Colonic mucosa (tissue), 4 donors: ENCODE measurements around the gene ANKFY1. TPM values are rescaled to one million over a fixed set of nuclear protein-coding genes. Genes with fewer than 3 reads are reported as not detected.
A peak's percentile ranks its signal among the peaks of the same experiment; 100 is the strongest.
"Not testable (repeated sequence)": the region's sequence is repeated elsewhere in the genome, so short reads cannot be mapped to it uniquely, and the experiment has no call there.

ENCODE experiments used
- DNase-seq: peaks from one replicate; pipeline ENCODE4 v3.0.0-alpha.2; 2020
- H3K27ac ChIP-seq: fragments of 200-600 bp; one replicate; pipeline ENCODE4 v1.8.0; 2021
- H3K27me3 ChIP-seq: fragments of 200-600 bp; one replicate; pipeline ENCODE4 v1.8.0; 2021
- H3K36me3 ChIP-seq: fragments of 200-600 bp; one replicate; pipeline ENCODE4 v1.8.0; 2021
- H3K4me1 ChIP-seq: fragments of 200-600 bp; one replicate; pipeline ENCODE4 v1.8.0; 2021; ENCODE audit warnings: mild to moderate bottlenecking
- H3K4me3 ChIP-seq: fragments of 200-600 bp; one replicate; pipeline ENCODE4 v1.8.0; 2021
- H3K9ac ChIP-seq, 2 donors: one replicate each; pipeline ENCODE4 v1.7.0; 2013; ENCODE audit warnings: control low read depth in 2 of 2, low read depth in 2 of 2, low read length in 2 of 2
- H3K9me3 ChIP-seq: fragments of 200-600 bp; one replicate; pipeline ENCODE4 v1.8.0; 2021
- intact Hi-C: fragments of 100-400 bp; cut with DNase I; formaldehyde crosslinking; loops from one replicate; pipeline ENCODE4 v1.14.1; 2022
- total RNA-seq, 2 donors: library from RNA; stranded (reverse); fragmentation: NEBNext Ultra II Directional in 1 of 2; extraction: Animal tissue kit (Norgen Biotek cat#: 25700) in 1 of 2; gene quantifications; one replicate each; pipeline ENCODE4 v1.2.1, GENCODE V29; 2021
- TF ChIP-seq, protein P1 (sequence below): fragments of 200-600 bp; IDR thresholded peaks from one replicate; pipeline ENCODE4 v1.8.0; 2022; ENCODE audit warnings: antibody characterized with exemption, mild to moderate bottlenecking
- donor health status: healthy.
- donor health status: DM: no; HTN: no; CAD: no.
- donor health status: DM: no; HTN: no; CAD: no.

Gene ANKFY1
- total RNA-seq, 2 donors from 2014 or later = 43.8 to 51.8 TPM

GRCh38 chr17:4146641-4147040 is 117.1 kb downstream of the ANKFY1 start:
- Histone ChIP-seq H3K9ac (no peak overlapping the region), H3K36me3 (no peaks in the 10 kb centered on the region), H3K4me1 (peaks cover 11% of the 10 kb centered on the region), H3K4me3 (no peak overlapping the region), H3K9me3 (no peaks in the 10 kb centered on the region), H3K27ac (no peak overlapping the region), H3K27me3 (no peaks in the 10 kb centered on the region)
- TF ChIP-seq, protein P1, sequence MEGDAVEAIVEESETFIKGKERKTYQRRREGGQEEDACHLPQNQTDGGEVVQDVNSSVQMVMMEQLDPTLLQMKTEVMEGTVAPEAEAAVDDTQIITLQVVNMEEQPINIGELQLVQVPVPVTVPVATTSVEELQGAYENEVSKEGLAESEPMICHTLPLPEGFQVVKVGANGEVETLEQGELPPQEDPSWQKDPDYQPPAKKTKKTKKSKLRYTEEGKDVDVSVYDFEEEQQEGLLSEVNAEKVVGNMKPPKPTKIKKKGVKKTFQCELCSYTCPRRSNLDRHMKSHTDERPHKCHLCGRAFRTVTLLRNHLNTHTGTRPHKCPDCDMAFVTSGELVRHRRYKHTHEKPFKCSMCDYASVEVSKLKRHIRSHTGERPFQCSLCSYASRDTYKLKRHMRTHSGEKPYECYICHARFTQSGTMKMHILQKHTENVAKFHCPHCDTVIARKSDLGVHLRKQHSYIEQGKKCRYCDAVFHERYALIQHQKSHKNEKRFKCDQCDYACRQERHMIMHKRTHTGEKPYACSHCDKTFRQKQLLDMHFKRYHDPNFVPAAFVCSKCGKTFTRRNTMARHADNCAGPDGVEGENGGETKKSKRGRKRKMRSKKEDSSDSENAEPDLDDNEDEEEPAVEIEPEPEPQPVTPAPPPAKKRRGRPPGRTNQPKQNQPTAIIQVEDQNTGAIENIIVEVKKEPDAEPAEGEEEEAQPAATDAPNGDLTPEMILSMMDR = no peak
- intact Hi-C loops = no loop called here
- no peak for DNase-seq

GRCh38 chr17:4144422-4144747 is 119.4 kb downstream of the ANKFY1 start:
- H3K27ac ChIP-seq = peak overlapping the region; percentile 98
- intact Hi-C loops = no loop called here
- TF ChIP-seq, protein P1 = no peak
- peak overlapping the region; percentile 96 for H3K4me3 ChIP-seq
- no peaks in the 10 kb centered on the region for H3K9me3 ChIP-seq
- peak; percentile 38 for DNase-seq
- peak overlapping the region; percentile 91 to 99 for H3K9ac ChIP-seq
- H3K36me3 ChIP-seq = no peaks in the 10 kb centered on the region
- peaks cover 24% of the 10 kb centered on the region for H3K4me1 ChIP-seq
- no peaks in the 10 kb centered on the region for H3K27me3 ChIP-seq

GRCh38 chr17:4143563-4144421 is 120.0 kb downstream of the ANKFY1 start:
- Histone ChIP-seq H3K36me3 (no peaks in the 10 kb centered on the region), H3K4me1 (peaks cover 24% of the 10 kb centered on the region), H3K9me3 (no peaks in the 10 kb centered on the region), H3K27me3 (no peaks in the 10 kb centered on the region), H3K27ac (peak overlapping the region; percentile 98), H3K4me3 (peak overlapping the region; percentile 96), H3K9ac (peak overlapping the region; percentile 91 to 99)
- DNase-seq = peak; percentile 90
- intact Hi-C loops = no loop called here
- TF ChIP-seq, protein P1 = no peak

- Histone ChIP-seq H3K27ac (peak overlapping the region; percentile 98), H3K9ac (peak overlapping the region; percentile 97 to 99), H3K9me3 (no peaks in the 10 kb centered on the region), H3K4me1 (peaks cover 32% of the 10 kb centered on the region), H3K36me3 (no peaks in the 10 kb centered on the region), H3K4me3 (peak overlapping the region; percentile 96), H3K27me3 (no peaks in the 10 kb centered on the region)
- DNase-seq = peak; percentile 46
- TF ChIP-seq, protein P1 = no peak
- intact Hi-C loops = no loop called here
These were observed 121.5 kb downstream of the ANKFY1 start for GRCh38 chr17:4142107-4142900.

GRCh38 chr17:4140125-4140524 is 123.7 kb downstream of the ANKFY1 start:
- Histone ChIP-seq H3K9me3 (no peaks in the 10 kb centered on the region), H3K4me3 (no peak overlapping the region), H3K9ac (peak overlapping the region in 1 of 2 donors; percentile 99), H3K27ac (peak overlapping the region; percentile 98), H3K36me3 (no peaks in the 10 kb centered on the region), H3K4me1 (peaks cover 40% of the 10 kb centered on the region), H3K27me3 (no peaks in the 10 kb centered on the region)
- TF ChIP-seq, protein P1 = no peak
- DNase-seq = no peak
- intact Hi-C loops = no loop called here

DNA sequence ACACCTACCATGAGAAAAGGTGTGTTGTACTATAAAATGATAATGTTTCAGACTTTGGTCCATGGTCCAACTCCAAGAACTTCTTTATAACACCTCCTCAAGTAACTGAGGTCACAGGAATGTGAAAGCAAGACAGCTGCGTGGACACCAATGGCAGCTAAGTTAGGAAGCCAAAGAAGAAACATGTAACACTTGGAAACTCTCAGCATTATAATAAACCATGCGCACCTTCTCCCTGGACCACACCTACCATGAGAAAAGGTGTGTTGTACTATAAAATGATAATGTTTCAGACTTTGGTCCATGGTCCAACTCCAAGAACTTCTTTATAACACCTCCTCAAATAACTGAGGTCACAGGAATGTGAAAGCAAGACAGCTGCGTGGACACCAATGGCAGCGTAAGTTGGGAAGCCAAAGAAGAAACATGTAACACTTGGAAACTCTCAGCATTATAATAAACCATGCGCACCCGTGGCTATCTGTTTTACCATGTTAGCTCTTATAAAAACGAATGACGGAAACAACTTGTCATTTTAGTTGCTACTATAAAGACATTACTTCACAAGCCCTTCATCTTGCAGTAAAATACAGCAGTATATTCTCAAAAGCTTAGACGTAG is 124.8 kb downstream of the ANKFY1 start:
- H3K36me3 ChIP-seq, H3K9me3 ChIP-seq, intact Hi-C loops, H3K27me3 ChIP-seq, H3K4me3 ChIP-seq: not testable (repeated sequence)
- DNase-seq = peak; percentile 60
- H3K27ac ChIP-seq = peak overlapping the region; percentile 98
- peak overlapping the region in 1 of 2 donors; percentile 99 for H3K9ac ChIP-seq
- H3K4me1 ChIP-seq = peaks cover 39% of the 10 kb centered on the region
